ENCODE data around the gene ZNF511. TPM values are rescaled to one million over a fixed set of nuclear protein-coding genes. Genes with fewer than 3 reads are reported as not detected.

The ZNF511 gene
- total RNA-seq, 2 experiments from 2014 or later, result 68.8 to 95.0 TPM

DNA sequence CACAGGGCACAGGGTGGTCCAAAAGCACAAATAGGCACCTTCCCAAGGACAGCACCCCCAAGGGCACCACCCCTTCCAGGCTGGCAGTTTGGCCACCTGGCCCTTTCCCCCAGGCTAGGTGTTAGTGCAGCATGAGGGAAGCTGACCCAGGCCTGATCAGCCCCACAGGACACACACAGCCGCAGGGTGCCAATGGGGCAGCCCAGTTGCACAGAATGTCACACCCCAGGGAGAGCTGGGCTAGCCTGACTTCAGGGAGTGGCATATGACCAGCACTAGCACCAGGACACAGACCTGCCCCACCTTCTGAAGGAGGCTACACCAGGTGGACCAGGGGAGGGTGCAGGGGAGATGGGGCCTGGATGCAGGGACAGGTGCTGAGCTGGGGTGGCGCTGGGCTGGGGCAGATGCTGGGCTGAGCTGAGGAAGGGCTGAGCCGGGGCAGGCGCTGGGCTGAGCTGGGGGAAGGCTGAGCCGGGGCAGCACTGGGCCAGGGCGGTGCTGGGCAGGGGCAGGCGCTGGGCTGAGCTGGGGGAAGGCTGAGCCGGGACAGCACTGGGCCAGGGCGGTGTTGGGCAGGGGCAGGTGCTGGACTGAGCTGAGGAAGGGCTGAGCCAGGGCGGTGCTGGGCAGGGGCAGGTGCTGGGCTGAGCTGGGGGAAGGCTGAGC lies 28.2 kb upstream of the ZNF511 start:
- POLR2A ChIA-PET, result no interaction called here
- Histone ChIP-seq H3K36me3 (ENCODE audit: insufficient read depth, low read length) (peaks cover 28% of the 10 kb centered on the region), H2AFZ (ENCODE audit: low read length) (no peak overlapping the region), H3K9me3 (ENCODE audit: low read length) (no peaks in the 10 kb centered on the region), H3K4me2 (ENCODE audit: low read length) (no peak overlapping the region), H3K79me2 (ENCODE audit: insufficient read depth, low read depth, low read length) (no peaks in the 10 kb centered on the region), H3K27ac (ENCODE audit: low read depth, low read length, poor library complexity, severe bottlenecking) (no peak overlapping the region), H3K9me2 (ENCODE audit: insufficient read depth, low read length) (no peaks in the 10 kb centered on the region), H3K4me1 (ENCODE audit: insufficient read depth, low read length, poor library complexity, severe bottlenecking) (peaks cover 35% of the 10 kb centered on the region), H3K4me3 (ENCODE audit: low read depth, low read length, poor library complexity, severe bottlenecking) (no peak overlapping the region), H4K20me1 (ENCODE audit: insufficient read depth, low read length) (no peaks in the 10 kb centered on the region)
- TF ChIP-seq EZH2phosphoT487 (IDR thresholded peaks at IDR 0.05; ENCODE audit: borderline replicate concordance, low read depth, low read length), result no peak
- TF ChIP-seq, protein P1, sequence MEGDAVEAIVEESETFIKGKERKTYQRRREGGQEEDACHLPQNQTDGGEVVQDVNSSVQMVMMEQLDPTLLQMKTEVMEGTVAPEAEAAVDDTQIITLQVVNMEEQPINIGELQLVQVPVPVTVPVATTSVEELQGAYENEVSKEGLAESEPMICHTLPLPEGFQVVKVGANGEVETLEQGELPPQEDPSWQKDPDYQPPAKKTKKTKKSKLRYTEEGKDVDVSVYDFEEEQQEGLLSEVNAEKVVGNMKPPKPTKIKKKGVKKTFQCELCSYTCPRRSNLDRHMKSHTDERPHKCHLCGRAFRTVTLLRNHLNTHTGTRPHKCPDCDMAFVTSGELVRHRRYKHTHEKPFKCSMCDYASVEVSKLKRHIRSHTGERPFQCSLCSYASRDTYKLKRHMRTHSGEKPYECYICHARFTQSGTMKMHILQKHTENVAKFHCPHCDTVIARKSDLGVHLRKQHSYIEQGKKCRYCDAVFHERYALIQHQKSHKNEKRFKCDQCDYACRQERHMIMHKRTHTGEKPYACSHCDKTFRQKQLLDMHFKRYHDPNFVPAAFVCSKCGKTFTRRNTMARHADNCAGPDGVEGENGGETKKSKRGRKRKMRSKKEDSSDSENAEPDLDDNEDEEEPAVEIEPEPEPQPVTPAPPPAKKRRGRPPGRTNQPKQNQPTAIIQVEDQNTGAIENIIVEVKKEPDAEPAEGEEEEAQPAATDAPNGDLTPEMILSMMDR (conservative IDR thresholded peaks at IDR 0.05; ENCODE audit: low read length), result no peak
- CTCF ChIA-PET (ENCODE audit: unreplicated experiment), result interaction anchor here (0.6 kb wide), 1 partner anchor 26 kb away, joined by 3 read pairs; no protein-coding TSS in a partner anchor
- DNase-seq (ENCODE audit: low spot score), result no peak
- BruUV-seq (replicated peaks), result no TSS peak
- intact Hi-C loops (cut with micrococcal nuclease; ENCODE audit: unreplicated experiment), result no loop called here

DNA sequence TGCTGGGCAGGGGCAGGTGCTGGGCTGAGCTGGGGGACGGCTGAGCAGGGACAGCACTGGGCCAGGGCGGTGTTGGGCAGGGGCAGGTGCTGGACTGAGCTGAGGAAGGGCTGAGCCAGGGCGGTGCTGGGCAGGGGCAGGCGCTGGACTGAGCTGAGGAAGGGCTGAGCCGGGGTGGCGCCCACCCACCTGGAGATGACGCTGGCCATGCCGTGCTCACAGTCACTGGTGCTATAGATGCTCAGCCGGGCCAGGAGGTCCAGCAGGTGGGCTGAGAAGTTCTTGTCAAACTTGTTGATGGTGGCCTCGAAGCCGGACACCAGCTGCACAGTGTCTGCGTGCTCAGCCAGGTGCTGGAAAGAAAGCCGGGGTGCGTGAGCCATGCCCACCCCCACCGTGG lies 27.6 kb upstream of the ZNF511 start:
- Histone ChIP-seq H3K4me1 (ENCODE audit: insufficient read depth, low read length, poor library complexity, severe bottlenecking) (peaks cover 30% of the 10 kb centered on the region), H3K4me3 (ENCODE audit: low read depth, low read length, poor library complexity, severe bottlenecking) (no peak overlapping the region), H3K4me2 (ENCODE audit: low read length) (no peak overlapping the region), H3K9me3 (ENCODE audit: low read length) (no peaks in the 10 kb centered on the region), H3K27ac (ENCODE audit: low read depth, low read length, poor library complexity, severe bottlenecking) (no peak overlapping the region), H4K20me1 (ENCODE audit: insufficient read depth, low read length) (no peaks in the 10 kb centered on the region), H3K79me2 (ENCODE audit: insufficient read depth, low read depth, low read length) (no peaks in the 10 kb centered on the region), H3K36me3 (ENCODE audit: insufficient read depth, low read length) (peaks cover 33% of the 10 kb centered on the region), H2AFZ (ENCODE audit: low read length) (no peak overlapping the region), H3K9me2 (ENCODE audit: insufficient read depth, low read length) (no peaks in the 10 kb centered on the region)
- no peak for TF ChIP-seq EZH2phosphoT487 (IDR thresholded peaks at IDR 0.05; ENCODE audit: borderline replicate concordance, low read depth, low read length)
- TF ChIP-seq, protein P1 (conservative IDR thresholded peaks at IDR 0.05; ENCODE audit: low read length), result no peak
- ChIA-PET POLR2A (no interaction called here), CTCF (ENCODE audit: unreplicated experiment) (no interaction called here)
- intact Hi-C loops (cut with micrococcal nuclease; ENCODE audit: unreplicated experiment), result no loop called here
- DNase-seq (ENCODE audit: low spot score), result no peak
- BruUV-seq (replicated peaks), result no TSS peak

DNA sequence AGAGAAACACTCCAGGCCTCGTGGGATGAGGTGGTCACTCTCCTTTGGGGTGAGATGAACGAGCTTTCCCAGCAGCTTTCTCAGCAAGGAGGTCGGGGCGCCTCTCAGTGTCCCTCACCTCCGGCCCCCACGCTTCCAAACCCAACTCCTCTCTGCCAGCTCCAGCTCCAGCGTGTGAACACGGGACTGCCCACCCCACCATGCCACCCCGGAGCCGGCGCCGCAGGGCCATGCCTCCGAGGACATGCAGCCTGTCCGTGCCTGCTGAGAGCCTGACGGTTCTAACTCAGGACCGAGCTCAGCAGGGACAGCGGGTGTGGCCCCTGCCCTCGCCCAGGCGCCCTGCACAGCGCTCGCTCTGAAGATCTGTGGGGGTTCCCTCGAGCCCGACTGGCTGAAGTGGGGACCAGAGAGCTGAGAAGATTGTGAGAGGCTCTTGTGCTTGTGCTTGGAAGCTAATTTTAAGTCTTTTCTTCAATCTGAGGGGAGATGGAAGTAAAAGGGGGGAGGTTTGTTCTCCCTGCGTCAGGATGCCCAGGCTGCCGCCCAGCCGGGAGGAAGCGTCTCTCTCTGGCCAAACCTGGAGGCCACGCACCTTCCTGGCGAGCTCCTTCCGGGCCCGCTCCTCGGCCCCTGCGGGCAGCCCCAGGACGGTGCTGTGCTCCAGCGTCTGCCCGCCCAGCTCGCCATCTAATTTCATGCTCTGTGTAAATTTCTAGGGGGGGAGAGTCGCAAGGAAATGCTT lies 26.9 kb upstream of the ZNF511 start:
- Histone ChIP-seq H3K79me2 (ENCODE audit: insufficient read depth, low read depth, low read length) (no peaks in the 10 kb centered on the region), H4K20me1 (ENCODE audit: insufficient read depth, low read length) (no peaks in the 10 kb centered on the region), H3K9me3 (ENCODE audit: low read length) (no peaks in the 10 kb centered on the region), H3K4me2 (ENCODE audit: low read length) (no peak overlapping the region), H3K36me3 (ENCODE audit: insufficient read depth, low read length) (peaks cover 40% of the 10 kb centered on the region), H3K9me2 (ENCODE audit: insufficient read depth, low read length) (no peaks in the 10 kb centered on the region), H3K27ac (ENCODE audit: low read depth, low read length, poor library complexity, severe bottlenecking) (no peak overlapping the region), H3K4me1 (ENCODE audit: insufficient read depth, low read length, poor library complexity, severe bottlenecking) (peaks cover 22% of the 10 kb centered on the region), H2AFZ (ENCODE audit: low read length) (no peak overlapping the region), H3K4me3 (ENCODE audit: low read depth, low read length, poor library complexity, severe bottlenecking) (no peak overlapping the region)
- CTCF ChIA-PET (ENCODE audit: unreplicated experiment), result no interaction called here
- DNase-seq (ENCODE audit: low spot score), result no peak
- no TSS peak for BruUV-seq (replicated peaks)
- POLR2A ChIA-PET, result no interaction called here
- intact Hi-C loops (cut with micrococcal nuclease; ENCODE audit: unreplicated experiment), result no loop called here
- no peak for TF ChIP-seq EZH2phosphoT487 (IDR thresholded peaks at IDR 0.05; ENCODE audit: borderline replicate concordance, low read depth, low read length)
- TF ChIP-seq, protein P1 (conservative IDR thresholded peaks at IDR 0.05; ENCODE audit: low read length), result no peak

Data from OCI-LY7 (cell line).